Smooth muscle cell (in vitro differentiated cells): Measurements from ENCODE around the gene LMNA. TPM values are rescaled to one million over a fixed set of nuclear protein-coding genes. Genes with fewer than 3 reads are reported as not detected.

ENCODE experiments used
- DNase-seq: peaks from one replicate; lab custom pipeline; 2025; ENCODE audit not compliant: unreplicated experiment; lab: John Stamatoyannopoulos, UW
- H2AFZ ChIP-seq: fragments of 200-600 bp; sonication (generic); 2 replicates; pipeline ENCODE4 v1.6.0; 2016; ENCODE audit warnings: antibody characterized with exemption, low read depth, mild to moderate bottlenecking
- H3F3A ChIP-seq: fragments of 200-600 bp; sonication (generic); 2 replicates; pipeline ENCODE4 v1.6.0; 2017; ENCODE audit warnings: antibody characterized with exemption, low read depth
- H3K27ac ChIP-seq: fragments of 200-600 bp; sonication (generic); 2 replicates; pipeline ENCODE4 v1.5.1; 2016; ENCODE audit warnings: low read depth, mild to moderate bottlenecking
- H3K27me3 ChIP-seq: fragments of 200-600 bp; sonication (generic); 2 replicates; pipeline ENCODE4 v1.6.1; 2016; ENCODE audit warnings: low read depth, mild to moderate bottlenecking
- H3K36me3 ChIP-seq: fragments of 200-600 bp; sonication (generic); 2 replicates; pipeline ENCODE4 v1.5.1; 2016; ENCODE audit warnings: low read depth
- H3K4me1 ChIP-seq: fragments of 200-600 bp; sonication (generic); 2 replicates; pipeline ENCODE4 v1.5.1; 2016; ENCODE audit warnings: low read depth
- H3K4me2 ChIP-seq: fragments of 200-600 bp; sonication (generic); 2 replicates; pipeline ENCODE4 v1.6.0; 2016; ENCODE audit warnings: mild to moderate bottlenecking
- H3K4me3 ChIP-seq: fragments of 200-600 bp; sonication (generic); 2 replicates; pipeline ENCODE4 v1.5.1; 2016; ENCODE audit warnings: mild to moderate bottlenecking
- H3K79me2 ChIP-seq: fragments of 200-600 bp; sonication (generic); 2 replicates; pipeline ENCODE4 v1.6.0; 2016; ENCODE audit warnings: low read depth, mild to moderate bottlenecking
- H3K9ac ChIP-seq: fragments of 200-600 bp; sonication (generic); 2 replicates; pipeline ENCODE4 v1.6.0; 2016; ENCODE audit warnings: low read depth
- H3K9me3 ChIP-seq: fragments of 200-600 bp; sonication (generic); replicated peaks from 2 replicates; pipeline ENCODE4 v1.5.1; 2016; ENCODE audit warnings: low read depth
- H4K20me1 ChIP-seq: fragments of 200-600 bp; sonication (generic); 2 replicates; pipeline ENCODE4 v1.6.0; 2016; ENCODE audit warnings: low read depth
- WGBS: methylation state at CpG from one replicate; pipeline ENCODE4 v1.1.7; 2016; ENCODE audit warnings: low lambda C conversion rate; 5-methylcytosine and 5-hydroxymethylcytosine counted together
- polyA plus RNA-seq: library from polyadenylated mRNA; unstranded; fragments of >200 nt; fragmentation: Nextera tagmentation; extraction: Ambion mirVana; gene quantifications from 2 replicates; pipeline ENCODE4 v1.2.1, GENCODE V29; 2016
- total RNA-seq: library from RNA; depleted of rRNA; stranded (reverse); fragments of >200 nt; gene quantifications from 2 replicates; pipeline ENCODE4 v1.2.3, GENCODE V29; 2014
- TF ChIP-seq, protein P1 (sequence below): fragments of 200-600 bp; sonication (generic); IDR thresholded peaks from 2 replicates; pipeline ENCODE4 v1.5.1; 2017; ENCODE audit warnings: borderline replicate concordance, mild to moderate bottlenecking, antibody characterized with exemption; ENCODE audit not compliant: insufficient read depth, poor library complexity, severe bottlenecking

The LMNA gene
- total and polyA plus RNA-seq, 2 experiments from 2014 or later: 256 to 626 TPM

GRCh38 chr1:156129687-156130577 lies 15.4 kb downstream of the LMNA start:
- Histone ChIP-seq H3K9ac (peak overlapping the region; percentile 91), H3K4me3 (peak overlapping the region; percentile 25), H3K36me3 (peaks cover 4% of the 10 kb centered on the region), H3K79me2 (peaks cover 63% of the 10 kb centered on the region), H3K27ac (peak overlapping the region; percentile 100), H3K4me1 (peaks cover 31% of the 10 kb centered on the region), H3K27me3 (no peaks in the 10 kb centered on the region), H4K20me1 (peaks cover 85% of the 10 kb centered on the region), H3F3A (peaks cover 28% of the 10 kb centered on the region), H2AFZ (no peak overlapping the region), H3K9me3 (no peaks in the 10 kb centered on the region), H3K4me2 (peak overlapping the region; percentile 88)
- TF ChIP-seq, protein P1, sequence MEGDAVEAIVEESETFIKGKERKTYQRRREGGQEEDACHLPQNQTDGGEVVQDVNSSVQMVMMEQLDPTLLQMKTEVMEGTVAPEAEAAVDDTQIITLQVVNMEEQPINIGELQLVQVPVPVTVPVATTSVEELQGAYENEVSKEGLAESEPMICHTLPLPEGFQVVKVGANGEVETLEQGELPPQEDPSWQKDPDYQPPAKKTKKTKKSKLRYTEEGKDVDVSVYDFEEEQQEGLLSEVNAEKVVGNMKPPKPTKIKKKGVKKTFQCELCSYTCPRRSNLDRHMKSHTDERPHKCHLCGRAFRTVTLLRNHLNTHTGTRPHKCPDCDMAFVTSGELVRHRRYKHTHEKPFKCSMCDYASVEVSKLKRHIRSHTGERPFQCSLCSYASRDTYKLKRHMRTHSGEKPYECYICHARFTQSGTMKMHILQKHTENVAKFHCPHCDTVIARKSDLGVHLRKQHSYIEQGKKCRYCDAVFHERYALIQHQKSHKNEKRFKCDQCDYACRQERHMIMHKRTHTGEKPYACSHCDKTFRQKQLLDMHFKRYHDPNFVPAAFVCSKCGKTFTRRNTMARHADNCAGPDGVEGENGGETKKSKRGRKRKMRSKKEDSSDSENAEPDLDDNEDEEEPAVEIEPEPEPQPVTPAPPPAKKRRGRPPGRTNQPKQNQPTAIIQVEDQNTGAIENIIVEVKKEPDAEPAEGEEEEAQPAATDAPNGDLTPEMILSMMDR: peak; percentile 87
- DNase-seq: peak; percentile 64
- WGBS: 22% methylated on average over 7 of the region's 7 CpGs

GRCh38 chr1:156130578-156130942 lies 16.0 kb downstream of the LMNA start:
- Histone ChIP-seq H2AFZ (no peak overlapping the region), H4K20me1 (peaks cover 89% of the 10 kb centered on the region), H3F3A (peaks cover 29% of the 10 kb centered on the region), H3K36me3 (peaks cover 10% of the 10 kb centered on the region), H3K9ac (no peak overlapping the region), H3K9me3 (no peaks in the 10 kb centered on the region), H3K4me2 (no peak overlapping the region), H3K27ac (peak overlapping the region; percentile 100), H3K4me1 (peaks cover 30% of the 10 kb centered on the region), H3K4me3 (no peak overlapping the region), H3K27me3 (no peaks in the 10 kb centered on the region), H3K79me2 (peaks cover 62% of the 10 kb centered on the region)
- TF ChIP-seq, protein P1: no peak
- DNase-seq: no peak
- WGBS: 78% methylated on average over 6 of the region's 6 CpGs

- Histone ChIP-seq H3K27me3 (no peaks in the 10 kb centered on the region), H3K79me2 (peaks cover 43% of the 10 kb centered on the region), H3K9me3 (no peaks in the 10 kb centered on the region), H3K9ac (no peak overlapping the region), H3K4me2 (no peak overlapping the region), H3F3A (peaks cover 45% of the 10 kb centered on the region), H3K27ac (no peak overlapping the region), H4K20me1 (peaks cover 99% of the 10 kb centered on the region), H2AFZ (no peak overlapping the region), H3K4me3 (no peak overlapping the region), H3K4me1 (peaks cover 2% of the 10 kb centered on the region), H3K36me3 (peaks cover 23% of the 10 kb centered on the region)
- TF ChIP-seq, protein P1: no peak
- WGBS: 98% methylated on average over 18 of the region's 18 CpGs
- no peak for DNase-seq
These were observed 20.4 kb downstream of the LMNA start for GRCh38 chr1:156134716-156135435.
